HFFc6 (cell line): Measurements from ENCODE around the gene AKR1D1. TPM values are rescaled to one million over a fixed set of nuclear protein-coding genes. Genes with fewer than 3 reads are reported as not detected.
"Not testable (repeated sequence)": the region's sequence is repeated elsewhere in the genome, so short reads cannot be mapped to it uniquely, and the experiment has no call there.

ENCODE experiments used
- DNase-seq: peaks from one replicate; pipeline ENCODE4 v3.0.0-alpha.2; 2018
- H3K27ac Mint-ChIP-seq: 2 replicates; pipeline ENCODE4 v1.8.0; 2020; ENCODE audit warnings: mild to moderate bottlenecking, mixed read lengths
- H3K27me3 Mint-ChIP-seq: 2 replicates; pipeline ENCODE4 v1.8.0; 2021; ENCODE audit warnings: mild to moderate bottlenecking, moderate library complexity, mixed read lengths; ENCODE audit not compliant: insufficient read depth
- H3K36me3 Mint-ChIP-seq: 2 replicates; pipeline ENCODE4 v1.8.0; 2021; ENCODE audit warnings: low read depth, mixed read lengths
- H3K4me1 Mint-ChIP-seq: 2 replicates; pipeline ENCODE4 v1.8.0; 2020; ENCODE audit warnings: low read depth, mixed read lengths
- H3K4me3 Mint-ChIP-seq: 2 replicates; pipeline ENCODE4 v1.8.0; 2020; ENCODE audit warnings: mild to moderate bottlenecking, moderate library complexity, mixed read lengths
- H3K9me3 Mint-ChIP-seq: 2 replicates; pipeline ENCODE4 v1.8.0; 2020; ENCODE audit warnings: mild to moderate bottlenecking, mixed read lengths
- total RNA-seq, 6 experiments: library from RNA; stranded (reverse); fragmentation: NEBNext Ultra II Directional; extraction: Animal tissue kit (Norgen Biotek cat#: 25700); gene quantifications; 2 replicates in 1 of 6; 3 replicates in 5 of 6; pipeline ENCODE4 v1.2.3, GENCODE V29; 2021
- TF ChIP-seq, protein P1 (sequence below): fragments of 200-600 bp; sonication (generic); IDR thresholded peaks from 2 replicates; pipeline ENCODE4 v1.5.0; 2021; ENCODE audit warnings: antibody characterized with exemption, mild to moderate bottlenecking

Gene AKR1D1
- total RNA-seq, 6 experiments from 2014 or later = 0.17 TPM; not detected in 5

DNA sequence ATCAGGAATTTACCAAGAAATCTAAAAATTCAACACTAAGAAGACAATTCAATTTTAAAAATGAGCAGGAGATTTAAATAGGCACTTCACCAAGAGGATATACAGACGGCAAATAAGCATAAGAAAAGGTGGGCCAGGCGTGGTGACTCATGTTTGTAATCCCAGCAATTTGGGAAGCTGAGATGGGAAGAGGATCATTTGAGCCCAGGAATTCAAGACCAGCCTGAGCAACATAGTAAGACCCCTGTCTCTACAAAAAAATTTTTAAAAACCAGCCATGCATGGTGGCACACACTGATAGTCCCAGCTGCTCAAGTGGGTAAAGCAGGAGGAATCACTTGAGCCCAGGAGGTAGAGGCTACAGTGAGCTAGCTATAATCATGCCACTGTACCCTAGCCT, 3.5 kb upstream of the AKR1D1 start:
- TF ChIP-seq, protein P1, sequence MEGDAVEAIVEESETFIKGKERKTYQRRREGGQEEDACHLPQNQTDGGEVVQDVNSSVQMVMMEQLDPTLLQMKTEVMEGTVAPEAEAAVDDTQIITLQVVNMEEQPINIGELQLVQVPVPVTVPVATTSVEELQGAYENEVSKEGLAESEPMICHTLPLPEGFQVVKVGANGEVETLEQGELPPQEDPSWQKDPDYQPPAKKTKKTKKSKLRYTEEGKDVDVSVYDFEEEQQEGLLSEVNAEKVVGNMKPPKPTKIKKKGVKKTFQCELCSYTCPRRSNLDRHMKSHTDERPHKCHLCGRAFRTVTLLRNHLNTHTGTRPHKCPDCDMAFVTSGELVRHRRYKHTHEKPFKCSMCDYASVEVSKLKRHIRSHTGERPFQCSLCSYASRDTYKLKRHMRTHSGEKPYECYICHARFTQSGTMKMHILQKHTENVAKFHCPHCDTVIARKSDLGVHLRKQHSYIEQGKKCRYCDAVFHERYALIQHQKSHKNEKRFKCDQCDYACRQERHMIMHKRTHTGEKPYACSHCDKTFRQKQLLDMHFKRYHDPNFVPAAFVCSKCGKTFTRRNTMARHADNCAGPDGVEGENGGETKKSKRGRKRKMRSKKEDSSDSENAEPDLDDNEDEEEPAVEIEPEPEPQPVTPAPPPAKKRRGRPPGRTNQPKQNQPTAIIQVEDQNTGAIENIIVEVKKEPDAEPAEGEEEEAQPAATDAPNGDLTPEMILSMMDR = no peak
- H3K27ac Mint-ChIP-seq = no peak overlapping the region
- H3K9me3 Mint-ChIP-seq = 0 out of 2 replicates have a peak, but pooled peaks cover 3% of the 10 kb centered on the region
- DNase-seq = no peak
- no peaks in the 10 kb centered on the region for H3K27me3 Mint-ChIP-seq
- H3K4me1 Mint-ChIP-seq = no peaks in the 10 kb centered on the region
- H3K36me3 Mint-ChIP-seq = no peaks in the 10 kb centered on the region
- no peak overlapping the region for H3K4me3 Mint-ChIP-seq

DNA sequence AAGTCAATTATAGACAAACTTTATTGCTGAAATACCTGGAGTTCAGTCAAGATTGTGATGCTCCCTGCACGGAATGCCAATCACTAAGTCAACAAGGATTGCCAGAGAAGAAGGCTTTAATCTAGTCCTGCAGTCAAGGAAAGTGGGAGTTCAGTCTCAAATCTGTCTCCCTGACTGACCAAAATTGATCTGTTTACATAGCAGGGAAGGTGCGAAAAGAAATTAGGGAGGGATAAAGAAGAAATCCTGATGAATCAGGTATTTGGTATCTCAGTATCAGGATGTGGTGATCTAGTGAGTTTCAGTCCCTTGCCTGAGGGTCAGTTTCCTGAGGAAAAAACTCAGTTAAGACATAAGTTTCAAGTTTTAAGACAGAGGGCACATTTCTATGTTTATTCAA, 2.1 kb upstream of the AKR1D1 start:
- Mint-ChIP-seq H3K4me1 (no peaks in the 10 kb centered on the region), H3K4me3 (no peak overlapping the region), H3K27ac (no peak overlapping the region), H3K36me3 (no peaks in the 10 kb centered on the region), H3K9me3 (0 out of 2 replicates have a peak, but pooled peaks cover 3% of the 10 kb centered on the region), H3K27me3 (no peaks in the 10 kb centered on the region)
- TF ChIP-seq, protein P1 = no peak
- no peak for DNase-seq

DNA sequence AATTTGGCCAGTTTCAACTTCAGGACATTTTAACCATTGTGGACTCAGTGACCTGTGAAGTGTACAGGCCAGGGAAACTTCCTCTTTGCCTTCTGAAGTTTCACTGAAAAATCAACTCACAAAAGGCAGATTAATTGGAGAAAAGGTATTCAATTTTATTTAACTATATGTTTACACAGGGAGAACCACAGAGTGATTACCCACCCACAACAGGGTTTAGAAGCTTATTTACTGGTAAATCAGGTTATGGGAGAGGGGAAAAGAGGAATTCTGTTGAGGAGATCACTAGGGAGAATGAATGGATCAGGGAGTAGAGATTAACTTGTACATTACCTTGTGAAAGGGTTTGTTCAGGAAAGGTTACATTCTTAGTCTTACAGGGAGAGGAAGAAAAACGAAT, 1.7 kb upstream of the AKR1D1 start:
- H3K36me3 Mint-ChIP-seq = no peaks in the 10 kb centered on the region
- no peaks in the 10 kb centered on the region for H3K27me3 Mint-ChIP-seq
- DNase-seq = no peak
- H3K4me3 Mint-ChIP-seq = no peak overlapping the region
- 0 out of 2 replicates have a peak, but pooled peaks cover 3% of the 10 kb centered on the region for H3K9me3 Mint-ChIP-seq
- TF ChIP-seq, protein P1 = no peak
- H3K4me1 Mint-ChIP-seq = no peaks in the 10 kb centered on the region
- H3K27ac Mint-ChIP-seq = no peak overlapping the region

DNA sequence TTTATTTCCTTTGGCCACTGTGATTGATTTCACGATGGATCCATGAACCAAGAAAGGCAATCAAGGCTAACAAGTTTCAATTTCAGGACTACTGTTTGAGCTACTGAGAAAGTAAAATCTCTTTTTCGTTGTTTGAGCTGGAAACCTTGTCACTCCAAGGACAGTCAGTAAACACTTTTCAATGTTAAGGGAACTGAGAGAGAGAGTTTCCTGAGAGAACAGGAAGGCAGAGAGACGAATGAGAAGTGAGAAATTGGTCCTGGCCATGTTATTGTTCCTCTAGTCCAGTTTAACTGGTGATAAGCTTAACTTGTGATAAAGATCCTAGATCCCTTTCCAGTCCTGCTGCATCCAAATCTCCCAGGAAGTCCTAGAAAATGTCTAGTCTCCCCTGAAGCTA, 909 bp upstream of the AKR1D1 start:
- no peak for DNase-seq
- TF ChIP-seq, protein P1 = no peak
- 0 out of 2 replicates have a peak, but pooled peaks cover 3% of the 10 kb centered on the region for H3K9me3 Mint-ChIP-seq
- H3K4me1 Mint-ChIP-seq = no peaks in the 10 kb centered on the region
- H3K4me3 Mint-ChIP-seq = no peak overlapping the region
- H3K27me3 Mint-ChIP-seq = no peaks in the 10 kb centered on the region
- no peaks in the 10 kb centered on the region for H3K36me3 Mint-ChIP-seq
- no peak overlapping the region for H3K27ac Mint-ChIP-seq

DNA sequence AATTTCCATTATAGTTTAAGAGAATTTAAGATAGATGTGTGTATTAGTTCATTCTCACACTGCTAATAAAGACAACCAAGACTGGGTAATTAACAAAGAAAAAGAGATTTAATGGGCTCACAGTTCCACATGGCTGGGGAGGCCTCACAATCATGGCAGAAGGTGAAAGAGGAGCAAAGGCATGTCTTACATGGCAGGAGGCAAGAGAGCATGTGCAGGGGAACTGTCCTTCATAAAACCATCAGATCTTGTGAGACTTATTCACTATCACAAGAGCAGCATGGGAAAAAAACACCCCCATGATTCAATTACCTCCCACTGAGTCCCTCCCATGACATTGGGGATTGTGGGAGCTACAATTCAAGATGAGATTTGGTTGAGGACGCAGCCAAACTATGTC, 473 bp upstream of the AKR1D1 start:
- H3K36me3 Mint-ChIP-seq, H3K4me3 Mint-ChIP-seq, H3K4me1 Mint-ChIP-seq, H3K9me3 Mint-ChIP-seq, H3K27me3 Mint-ChIP-seq, DNase-seq, H3K27ac Mint-ChIP-seq: not testable (repeated sequence)

DNA sequence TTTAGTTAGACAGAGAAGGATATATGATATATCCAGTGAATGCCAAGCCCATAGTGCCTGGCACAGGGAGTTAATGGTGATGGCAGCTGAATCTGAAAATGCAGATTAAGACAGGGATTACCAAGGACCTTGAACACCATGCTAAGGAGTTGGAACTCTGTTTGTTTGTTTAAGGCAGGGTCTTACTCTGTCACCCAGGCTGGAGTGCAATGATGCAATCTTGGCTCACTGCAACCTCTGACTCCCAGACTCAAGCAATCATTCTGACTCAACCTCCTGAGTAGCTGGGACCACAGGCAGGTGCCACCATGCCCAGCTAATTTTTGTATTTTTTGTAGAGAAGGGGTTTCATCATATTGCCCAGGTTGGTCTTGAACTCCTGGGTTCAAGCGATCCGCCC, 1.6 kb downstream of the AKR1D1 start:
- Mint-ChIP-seq H3K4me3 (no peak overlapping the region), H3K27me3 (no peaks in the 10 kb centered on the region; the same call in 1 of the 2 replicates), H3K27ac (no peak overlapping the region), H3K36me3 (no peaks in the 10 kb centered on the region), H3K9me3 (0 out of 2 replicates have a peak, but pooled peaks cover 3% of the 10 kb centered on the region), H3K4me1 (no peaks in the 10 kb centered on the region)
- no peak for DNase-seq
- TF ChIP-seq, protein P1 = no peak
